ENCODE results near the gene AMN. TPM values are rescaled to one million over a fixed set of nuclear protein-coding genes. Genes with fewer than 3 reads are reported as not detected.

Gene AMN
- 0.12 TPM in 1 of 2 replicates, not detected in the other for total RNA-seq

DNA sequence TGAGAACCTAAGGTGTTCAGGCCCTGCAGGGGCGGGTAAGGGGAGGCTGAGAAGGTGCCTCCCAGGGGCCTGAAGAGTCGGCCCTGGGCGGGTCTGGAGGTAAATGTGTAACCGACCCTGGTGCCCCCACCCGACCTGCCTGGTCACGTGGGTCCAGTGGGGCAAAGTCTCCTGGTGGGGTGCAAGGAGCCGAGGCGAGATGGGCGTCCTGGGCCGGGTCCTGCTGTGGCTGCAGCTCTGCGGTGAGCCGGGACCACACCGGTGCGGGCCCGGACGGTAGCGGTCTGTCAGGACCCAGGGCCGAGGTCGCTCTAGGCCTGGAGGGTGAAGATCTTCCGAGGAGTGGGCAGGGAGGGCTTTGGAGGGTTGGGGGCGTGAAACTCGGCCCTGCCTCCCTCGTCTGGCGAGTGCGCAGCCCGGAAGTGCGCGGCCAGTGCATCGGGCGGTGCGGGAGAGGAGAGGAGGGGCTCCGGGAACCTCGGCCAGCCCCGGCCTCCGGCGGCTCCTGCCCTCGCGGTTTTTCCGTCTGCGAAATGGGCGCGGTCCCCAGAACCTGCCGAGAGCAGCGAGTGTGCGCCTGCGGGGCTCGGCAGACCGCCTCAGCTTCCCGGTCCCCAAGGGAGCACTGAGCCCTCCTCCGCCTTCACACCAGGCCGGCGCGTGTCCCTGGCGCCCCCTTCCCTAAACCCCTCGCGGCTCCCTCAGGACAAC is at the start of gene AMN:
Gene AMN (plus strand): TSS at position 174 of the 711 bp plus-strand sequence. CDS start 26 bp downstream, at position 200.

Other genes with a start within 250 kb of the AMN start
- gene TRAF3, start 145.2 kb upstream of the AMN start, total RNA-seq = 13.7 and 19.6 TPM in 2 replicates
- gene CDC42BPB, start 134.9 kb downstream of the AMN start, total RNA-seq = 63.0 and 71.1 TPM in 2 replicates
- not detected in 2 replicates for gene LBHD2, start 161.5 kb downstream of the AMN start, total RNA-seq
- 1.9 TPM in 1 of 2 replicates, not detected in the other for gene EXOC3L4, start 172.1 kb downstream of the AMN start, total RNA-seq
- 43.3 and 69.3 TPM in 2 replicates for gene TNFAIP2, start 200.8 kb downstream of the AMN start, total RNA-seq

Measured in cardiac ventricle fibroblast (primary cell).